ENCODE data around the gene SLC25A22. TPM values are rescaled to one million over a fixed set of nuclear protein-coding genes. Genes with fewer than 3 reads are reported as not detected.
A peak's percentile ranks its signal among the peaks of the same experiment; 100 is the strongest.

SLC25A22 gene
- total and polyA plus RNA-seq, 9 of the 15 experiments (the other 6 are each of a cell fraction or from before 2014, with no cell fraction given) = 0.41 to 55.4 (median 11.4) TPM

- TF ChIP-seq DEAF1 (CRISPR knock-in tag; IDR thresholded peaks at IDR 0.05) (no peak), ZNF668 (CRISPR knock-in tag; IDR thresholded peaks at IDR 0.05) (no peak), XRCC3 (IDR thresholded peaks at IDR 0.05) (no peak), MTF1 (CRISPR knock-in tag; IDR thresholded peaks at IDR 0.05; ENCODE audit: borderline replicate concordance) (no peak), FOS (IDR thresholded peaks at IDR 0.05; ENCODE audit: extremely low read depth, insufficient read length) (no peak), PURB (CRISPR knock-in tag; IDR thresholded peaks at IDR 0.05; ENCODE audit: low read depth) (no peak), GATA2 (CRISPR knock-in tag; IDR thresholded peaks at IDR 0.05) (no peak), STAT5A (IDR thresholded peaks at IDR 0.05; ENCODE audit: borderline replicate concordance, low read length) (no peak; the same call in 1 of the 2 replicates), PRMT5 (CRISPR knock-in tag; IDR thresholded peaks at IDR 0.05) (no peak), POLR2G (IDR thresholded peaks at IDR 0.05; ENCODE audit: low read depth, low read length) (peak; percentile 80), ZSCAN29 (IDR thresholded peaks at IDR 0.05) (no peak), RFX5 (IDR thresholded peaks at IDR 0.05; ENCODE audit: low read depth, low read length) (no peak)
- TF ChIP-seq, protein P1, sequence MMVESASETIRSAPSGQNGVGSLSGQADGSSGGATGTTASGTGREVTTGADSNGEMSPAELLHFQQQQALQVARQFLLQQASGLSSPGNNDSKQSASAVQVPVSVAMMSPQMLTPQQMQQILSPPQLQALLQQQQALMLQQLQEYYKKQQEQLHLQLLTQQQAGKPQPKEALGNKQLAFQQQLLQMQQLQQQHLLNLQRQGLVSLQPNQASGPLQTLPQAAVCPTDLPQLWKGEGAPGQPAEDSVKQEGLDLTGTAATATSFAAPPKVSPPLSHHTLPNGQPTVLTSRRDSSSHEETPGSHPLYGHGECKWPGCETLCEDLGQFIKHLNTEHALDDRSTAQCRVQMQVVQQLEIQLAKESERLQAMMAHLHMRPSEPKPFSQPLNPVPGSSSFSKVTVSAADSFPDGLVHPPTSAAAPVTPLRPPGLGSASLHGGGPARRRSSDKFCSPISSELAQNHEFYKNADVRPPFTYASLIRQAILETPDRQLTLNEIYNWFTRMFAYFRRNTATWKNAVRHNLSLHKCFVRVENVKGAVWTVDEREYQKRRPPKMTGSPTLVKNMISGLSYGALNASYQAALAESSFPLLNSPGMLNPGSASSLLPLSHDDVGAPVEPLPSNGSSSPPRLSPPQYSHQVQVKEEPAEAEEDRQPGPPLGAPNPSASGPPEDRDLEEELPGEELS (CRISPR knock-in tag; IDR thresholded peaks at IDR 0.05; ENCODE audit: borderline replicate concordance) = no peak
- TF ChIP-seq, protein P2, sequence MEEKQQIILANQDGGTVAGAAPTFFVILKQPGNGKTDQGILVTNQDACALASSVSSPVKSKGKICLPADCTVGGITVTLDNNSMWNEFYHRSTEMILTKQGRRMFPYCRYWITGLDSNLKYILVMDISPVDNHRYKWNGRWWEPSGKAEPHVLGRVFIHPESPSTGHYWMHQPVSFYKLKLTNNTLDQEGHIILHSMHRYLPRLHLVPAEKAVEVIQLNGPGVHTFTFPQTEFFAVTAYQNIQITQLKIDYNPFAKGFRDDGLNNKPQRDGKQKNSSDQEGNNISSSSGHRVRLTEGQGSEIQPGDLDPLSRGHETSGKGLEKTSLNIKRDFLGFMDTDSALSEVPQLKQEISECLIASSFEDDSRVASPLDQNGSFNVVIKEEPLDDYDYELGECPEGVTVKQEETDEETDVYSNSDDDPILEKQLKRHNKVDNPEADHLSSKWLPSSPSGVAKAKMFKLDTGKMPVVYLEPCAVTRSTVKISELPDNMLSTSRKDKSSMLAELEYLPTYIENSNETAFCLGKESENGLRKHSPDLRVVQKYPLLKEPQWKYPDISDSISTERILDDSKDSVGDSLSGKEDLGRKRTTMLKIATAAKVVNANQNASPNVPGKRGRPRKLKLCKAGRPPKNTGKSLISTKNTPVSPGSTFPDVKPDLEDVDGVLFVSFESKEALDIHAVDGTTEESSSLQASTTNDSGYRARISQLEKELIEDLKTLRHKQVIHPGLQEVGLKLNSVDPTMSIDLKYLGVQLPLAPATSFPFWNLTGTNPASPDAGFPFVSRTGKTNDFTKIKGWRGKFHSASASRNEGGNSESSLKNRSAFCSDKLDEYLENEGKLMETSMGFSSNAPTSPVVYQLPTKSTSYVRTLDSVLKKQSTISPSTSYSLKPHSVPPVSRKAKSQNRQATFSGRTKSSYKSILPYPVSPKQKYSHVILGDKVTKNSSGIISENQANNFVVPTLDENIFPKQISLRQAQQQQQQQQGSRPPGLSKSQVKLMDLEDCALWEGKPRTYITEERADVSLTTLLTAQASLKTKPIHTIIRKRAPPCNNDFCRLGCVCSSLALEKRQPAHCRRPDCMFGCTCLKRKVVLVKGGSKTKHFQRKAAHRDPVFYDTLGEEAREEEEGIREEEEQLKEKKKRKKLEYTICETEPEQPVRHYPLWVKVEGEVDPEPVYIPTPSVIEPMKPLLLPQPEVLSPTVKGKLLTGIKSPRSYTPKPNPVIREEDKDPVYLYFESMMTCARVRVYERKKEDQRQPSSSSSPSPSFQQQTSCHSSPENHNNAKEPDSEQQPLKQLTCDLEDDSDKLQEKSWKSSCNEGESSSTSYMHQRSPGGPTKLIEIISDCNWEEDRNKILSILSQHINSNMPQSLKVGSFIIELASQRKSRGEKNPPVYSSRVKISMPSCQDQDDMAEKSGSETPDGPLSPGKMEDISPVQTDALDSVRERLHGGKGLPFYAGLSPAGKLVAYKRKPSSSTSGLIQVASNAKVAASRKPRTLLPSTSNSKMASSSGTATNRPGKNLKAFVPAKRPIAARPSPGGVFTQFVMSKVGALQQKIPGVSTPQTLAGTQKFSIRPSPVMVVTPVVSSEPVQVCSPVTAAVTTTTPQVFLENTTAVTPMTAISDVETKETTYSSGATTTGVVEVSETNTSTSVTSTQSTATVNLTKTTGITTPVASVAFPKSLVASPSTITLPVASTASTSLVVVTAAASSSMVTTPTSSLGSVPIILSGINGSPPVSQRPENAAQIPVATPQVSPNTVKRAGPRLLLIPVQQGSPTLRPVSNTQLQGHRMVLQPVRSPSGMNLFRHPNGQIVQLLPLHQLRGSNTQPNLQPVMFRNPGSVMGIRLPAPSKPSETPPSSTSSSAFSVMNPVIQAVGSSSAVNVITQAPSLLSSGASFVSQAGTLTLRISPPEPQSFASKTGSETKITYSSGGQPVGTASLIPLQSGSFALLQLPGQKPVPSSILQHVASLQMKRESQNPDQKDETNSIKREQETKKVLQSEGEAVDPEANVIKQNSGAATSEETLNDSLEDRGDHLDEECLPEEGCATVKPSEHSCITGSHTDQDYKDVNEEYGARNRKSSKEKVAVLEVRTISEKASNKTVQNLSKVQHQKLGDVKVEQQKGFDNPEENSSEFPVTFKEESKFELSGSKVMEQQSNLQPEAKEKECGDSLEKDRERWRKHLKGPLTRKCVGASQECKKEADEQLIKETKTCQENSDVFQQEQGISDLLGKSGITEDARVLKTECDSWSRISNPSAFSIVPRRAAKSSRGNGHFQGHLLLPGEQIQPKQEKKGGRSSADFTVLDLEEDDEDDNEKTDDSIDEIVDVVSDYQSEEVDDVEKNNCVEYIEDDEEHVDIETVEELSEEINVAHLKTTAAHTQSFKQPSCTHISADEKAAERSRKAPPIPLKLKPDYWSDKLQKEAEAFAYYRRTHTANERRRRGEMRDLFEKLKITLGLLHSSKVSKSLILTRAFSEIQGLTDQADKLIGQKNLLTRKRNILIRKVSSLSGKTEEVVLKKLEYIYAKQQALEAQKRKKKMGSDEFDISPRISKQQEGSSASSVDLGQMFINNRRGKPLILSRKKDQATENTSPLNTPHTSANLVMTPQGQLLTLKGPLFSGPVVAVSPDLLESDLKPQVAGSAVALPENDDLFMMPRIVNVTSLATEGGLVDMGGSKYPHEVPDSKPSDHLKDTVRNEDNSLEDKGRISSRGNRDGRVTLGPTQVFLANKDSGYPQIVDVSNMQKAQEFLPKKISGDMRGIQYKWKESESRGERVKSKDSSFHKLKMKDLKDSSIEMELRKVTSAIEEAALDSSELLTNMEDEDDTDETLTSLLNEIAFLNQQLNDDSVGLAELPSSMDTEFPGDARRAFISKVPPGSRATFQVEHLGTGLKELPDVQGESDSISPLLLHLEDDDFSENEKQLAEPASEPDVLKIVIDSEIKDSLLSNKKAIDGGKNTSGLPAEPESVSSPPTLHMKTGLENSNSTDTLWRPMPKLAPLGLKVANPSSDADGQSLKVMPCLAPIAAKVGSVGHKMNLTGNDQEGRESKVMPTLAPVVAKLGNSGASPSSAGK (IDR thresholded peaks at IDR 0.05) = no peak
Observed at GRCh38 chr11:813456-814096, 15.5 kb upstream of the SLC25A22 start (continued).

Data from K562 (cell line).